OCI-LY3 (cell line): ENCODE data around the gene FYB1.

Experiments used
- EZH2phosphoT487 ChIP-seq: fragments of 200-600 bp; shearing (Covaris generic); IDR thresholded peaks from 2 replicates; pipeline ENCODE4 v1.6.1; 2018; ENCODE audit warnings: antibody characterized with exemption, mixed run types, low read depth
- TF ChIP-seq, protein P1 (sequence below): fragments of 200-600, 300-600 bp; sonication (generic); IDR thresholded peaks from 2 replicates; pipeline ENCODE4 v1.5.1; 2014; ENCODE audit warnings: antibody characterized with exemption, low read length, low read depth

DNA sequence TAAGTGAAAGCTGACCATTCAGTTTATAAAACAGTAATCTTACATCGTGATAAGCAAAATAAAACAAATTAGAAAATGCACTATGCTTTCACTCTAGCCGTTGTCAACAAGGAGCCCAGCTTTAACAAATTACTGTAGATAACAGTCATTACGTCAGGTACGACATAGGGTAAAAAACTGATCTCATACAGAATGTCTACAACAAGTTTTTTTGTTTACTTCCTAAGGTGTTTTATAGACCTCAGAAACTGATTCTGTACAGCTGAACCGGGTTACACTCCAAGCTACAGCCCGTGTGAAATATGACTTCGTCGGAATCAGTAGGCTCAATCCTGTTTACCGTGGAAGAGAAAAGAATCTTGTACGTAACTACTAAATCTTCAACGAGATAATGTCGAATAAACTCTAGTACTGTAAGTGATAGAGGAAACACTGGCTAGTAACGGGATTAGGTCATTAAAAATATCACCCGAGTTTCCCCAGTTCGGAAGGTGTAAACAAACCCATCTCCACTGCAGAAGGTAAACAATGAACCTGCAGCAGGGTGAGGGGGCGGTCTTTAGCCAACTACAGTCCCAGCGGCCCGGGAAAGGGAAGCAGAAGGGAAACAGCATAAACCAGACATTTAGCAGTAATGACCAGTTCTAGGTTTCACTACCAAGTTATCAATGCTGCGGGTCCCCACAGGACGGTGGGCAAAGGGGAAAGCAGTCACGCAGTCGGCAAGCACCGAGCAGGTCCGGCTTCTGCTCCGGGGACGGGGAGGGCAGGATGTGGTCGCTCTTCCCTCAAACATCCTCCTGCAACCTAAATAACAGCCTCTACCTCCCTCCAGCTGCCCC is 146.2 kb downstream of the FYB1 start:
- TF ChIP-seq, protein P1, sequence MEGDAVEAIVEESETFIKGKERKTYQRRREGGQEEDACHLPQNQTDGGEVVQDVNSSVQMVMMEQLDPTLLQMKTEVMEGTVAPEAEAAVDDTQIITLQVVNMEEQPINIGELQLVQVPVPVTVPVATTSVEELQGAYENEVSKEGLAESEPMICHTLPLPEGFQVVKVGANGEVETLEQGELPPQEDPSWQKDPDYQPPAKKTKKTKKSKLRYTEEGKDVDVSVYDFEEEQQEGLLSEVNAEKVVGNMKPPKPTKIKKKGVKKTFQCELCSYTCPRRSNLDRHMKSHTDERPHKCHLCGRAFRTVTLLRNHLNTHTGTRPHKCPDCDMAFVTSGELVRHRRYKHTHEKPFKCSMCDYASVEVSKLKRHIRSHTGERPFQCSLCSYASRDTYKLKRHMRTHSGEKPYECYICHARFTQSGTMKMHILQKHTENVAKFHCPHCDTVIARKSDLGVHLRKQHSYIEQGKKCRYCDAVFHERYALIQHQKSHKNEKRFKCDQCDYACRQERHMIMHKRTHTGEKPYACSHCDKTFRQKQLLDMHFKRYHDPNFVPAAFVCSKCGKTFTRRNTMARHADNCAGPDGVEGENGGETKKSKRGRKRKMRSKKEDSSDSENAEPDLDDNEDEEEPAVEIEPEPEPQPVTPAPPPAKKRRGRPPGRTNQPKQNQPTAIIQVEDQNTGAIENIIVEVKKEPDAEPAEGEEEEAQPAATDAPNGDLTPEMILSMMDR, result no peak
- TF ChIP-seq EZH2phosphoT487, result no peak
